Stimulated activated CD4-positive, alpha-beta T cell treated with anti-CD3 and anti-CD28 coated beads, Interleukin-15, amount 100 ng/mL, for 1 hour (primary cell): ENCODE measurements around the gene PITPNC1.
"Not testable (repeated sequence)": the region's sequence is repeated elsewhere in the genome, so short reads cannot be mapped to it uniquely, and the experiment has no call there.

Experiments used
- DNase-seq, 2 donors: peaks; one replicate each; pipeline ENCODE4 v3.0.0-alpha.2; 2020; ENCODE audit warnings: low read depth in 1 of 2, low spot score in 1 of 2

The PITPNC1 gene

DNA sequence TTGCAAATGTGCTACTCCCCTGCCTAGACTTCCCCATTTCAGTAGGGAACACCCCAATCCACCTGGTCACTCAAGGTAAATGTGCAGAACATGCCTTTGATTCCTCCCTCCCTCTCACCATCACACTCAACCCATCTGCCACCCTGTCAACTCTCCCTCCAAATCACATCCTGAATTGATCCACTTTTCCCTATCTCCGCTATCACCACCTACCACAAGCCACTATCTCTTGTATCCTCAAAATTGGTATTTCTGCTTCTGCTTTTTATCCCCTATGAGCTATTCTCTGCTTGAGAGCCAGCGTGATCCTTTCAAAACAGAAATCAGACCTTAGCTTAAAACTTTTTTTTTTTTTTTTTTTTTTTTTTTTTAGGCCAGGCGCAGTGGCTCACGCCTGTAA is 335.3 kb downstream of the PITPNC1 start:
- no peak for DNase-seq

DNA sequence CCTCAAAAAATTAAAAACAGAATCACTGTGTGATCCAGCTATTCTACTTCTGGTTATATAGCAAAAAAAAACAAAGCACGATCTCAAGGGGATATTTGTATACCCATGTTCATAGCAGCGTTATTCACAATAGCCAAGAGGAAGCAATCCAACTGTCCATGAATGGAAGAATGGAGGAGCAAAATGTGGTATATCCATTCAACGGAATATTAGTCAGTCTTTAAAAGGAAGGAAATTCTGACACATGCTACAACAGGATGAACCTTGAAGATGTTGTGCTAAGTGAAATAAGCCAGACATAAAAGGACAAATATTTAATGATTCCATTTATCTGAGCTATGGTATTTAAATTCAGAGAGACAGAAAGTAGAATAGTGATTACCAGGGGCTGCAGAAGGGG is 336.1 kb downstream of the PITPNC1 start:
- no peak for DNase-seq

DNA sequence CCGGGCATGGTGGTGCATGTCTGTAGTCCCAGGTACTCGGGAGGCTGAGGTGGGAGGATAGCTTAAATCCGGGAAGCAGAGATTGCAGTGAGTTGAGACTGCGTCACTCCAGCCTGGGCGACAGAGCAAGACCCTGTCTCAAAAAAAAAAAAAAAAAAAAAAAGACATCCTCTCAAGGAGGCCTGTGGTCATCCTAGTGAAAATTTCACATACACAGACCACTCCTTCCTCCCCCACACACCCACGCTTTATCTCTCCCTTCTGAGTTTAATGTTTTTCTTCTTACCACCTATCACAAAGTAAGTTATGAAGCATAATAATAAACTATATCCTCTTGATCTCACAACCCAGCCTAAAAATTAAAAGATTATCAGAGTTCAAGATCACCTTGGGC is 339.3 kb downstream of the PITPNC1 start:
- no peak for DNase-seq

DNA sequence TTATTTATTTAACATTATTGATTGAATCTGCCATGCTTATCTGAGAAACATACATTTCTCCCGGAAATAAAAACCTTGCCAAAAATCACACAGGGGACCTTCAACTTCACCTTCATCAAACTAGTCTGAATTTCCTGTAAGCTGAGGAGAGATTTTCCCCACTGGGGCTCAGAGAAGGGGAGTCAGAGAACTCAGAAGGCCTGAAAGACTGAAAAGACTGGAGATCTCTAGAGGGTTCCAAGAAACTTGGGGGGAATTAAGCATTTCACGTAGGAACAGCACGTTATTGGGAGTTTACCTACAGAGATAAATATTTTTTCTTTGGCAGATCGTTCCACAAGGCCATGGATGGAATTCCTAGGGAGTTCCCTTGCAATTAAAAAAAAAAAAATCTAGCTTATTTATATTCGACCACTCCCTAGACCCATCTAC is 340.1 kb downstream of the PITPNC1 start:
- no peak for DNase-seq

DNA sequence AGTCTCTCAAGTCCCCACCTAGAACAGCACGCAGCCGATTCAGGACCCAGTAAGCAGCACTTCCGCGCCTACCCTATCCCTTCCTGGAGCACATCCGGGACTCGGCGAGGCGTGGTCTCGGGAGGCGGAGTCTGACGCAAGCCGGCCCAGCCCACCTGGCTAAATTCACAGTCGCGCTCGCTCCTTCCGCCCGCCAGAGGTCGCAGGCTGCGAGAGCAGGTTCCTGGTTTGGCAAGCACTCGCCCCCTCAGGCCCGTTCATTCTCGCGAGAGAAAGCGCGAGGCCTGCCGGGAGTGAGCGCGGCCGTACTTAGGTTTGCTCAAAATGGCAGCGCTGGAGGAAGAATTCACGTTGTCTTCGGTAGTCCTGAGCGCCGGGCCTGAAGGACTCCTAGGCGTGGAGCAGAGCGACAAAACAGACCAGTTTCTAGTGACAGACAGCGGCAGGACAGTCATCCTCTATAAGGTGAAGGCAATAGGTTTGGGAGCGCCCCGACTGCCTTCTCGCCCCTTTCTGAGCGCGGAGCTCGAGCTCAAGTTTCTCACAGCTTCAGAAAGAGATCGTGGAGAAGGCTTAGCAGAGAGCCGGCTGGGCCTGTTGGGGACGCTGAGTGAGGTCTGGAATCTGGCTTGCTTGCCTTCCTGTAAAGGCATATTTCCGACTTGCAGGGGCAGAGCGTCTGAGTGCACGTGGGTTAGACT is 340.7 kb downstream of the PITPNC1 start, which contains the start of gene NOL11:
Gene NOL11, plus strand, starts transcription at position 313 of the 701 bp plus-strand sequence. Its CDS starts 12 bp downstream, at position 325.
- peak; percentile 98 to 99 for DNase-seq

DNA sequence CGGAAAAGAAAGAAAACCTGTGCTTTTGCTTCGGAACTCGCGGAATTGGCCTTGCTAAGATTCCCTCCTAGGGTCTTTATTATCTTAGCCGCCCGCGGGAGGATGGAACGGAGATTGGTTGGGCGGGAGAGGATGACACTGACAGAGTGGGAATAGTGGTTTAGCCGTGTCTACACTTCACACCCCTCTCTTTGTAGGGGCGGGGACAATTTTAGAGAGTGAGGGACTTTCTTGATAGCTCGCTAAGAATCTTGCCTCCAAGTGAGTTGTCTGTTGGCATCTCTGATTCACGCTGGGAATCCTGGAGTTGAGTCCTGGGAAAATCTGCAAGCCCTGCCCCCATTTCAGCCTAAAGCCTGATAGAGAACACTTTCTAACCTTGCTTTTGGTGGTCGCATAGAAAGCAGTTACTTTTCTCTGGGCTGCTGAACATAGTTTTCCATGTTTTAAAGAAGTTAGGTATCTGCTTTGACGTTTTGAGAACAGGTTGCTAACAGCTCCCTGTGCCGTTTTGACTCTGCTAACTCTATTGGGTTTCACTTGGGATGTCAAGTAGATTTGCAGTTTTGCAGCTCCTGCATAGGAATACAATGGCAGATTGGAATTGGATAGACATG is 341.4 kb downstream of the PITPNC1 start:
- DNase-seq = no peak

DNA sequence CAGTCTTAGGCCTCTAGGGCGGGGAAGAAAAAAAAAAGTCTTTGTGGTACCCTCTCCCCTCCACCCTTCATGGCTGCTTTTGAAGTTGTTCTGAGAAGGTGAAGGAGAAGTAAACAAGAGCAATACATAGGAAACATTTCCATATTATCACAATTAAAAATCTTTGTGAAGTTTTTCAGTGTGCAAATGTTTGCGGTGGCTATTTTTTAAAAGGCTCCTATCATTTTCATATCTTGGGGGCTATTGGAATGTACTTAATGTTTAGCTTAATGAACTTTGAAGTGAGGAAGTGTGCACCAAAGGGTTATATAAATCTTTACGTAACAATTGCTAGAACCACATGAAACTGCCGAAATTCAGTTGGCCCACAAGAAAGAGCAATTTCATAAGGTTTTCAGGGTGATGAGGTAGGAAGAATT is 348.3 kb downstream of the PITPNC1 start:
- DNase-seq = no peak

DNA sequence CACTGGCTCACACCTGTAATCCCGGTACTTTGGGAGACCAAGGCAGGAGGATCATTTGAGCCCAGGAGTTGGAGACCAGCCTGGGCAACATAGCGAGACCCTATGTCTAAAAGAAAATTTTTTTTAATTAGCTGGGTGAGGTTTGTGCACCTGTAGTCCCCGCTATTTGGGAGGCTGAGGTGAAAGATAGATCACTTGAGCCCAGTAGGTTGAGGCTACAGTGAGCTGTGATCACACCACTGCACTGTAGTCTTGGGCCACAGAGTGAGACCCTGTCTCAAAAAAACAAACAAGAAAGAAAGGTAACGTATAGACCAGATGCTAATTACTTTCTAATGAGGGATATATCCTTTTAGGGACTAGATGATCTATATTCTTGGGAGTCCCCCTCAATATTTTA is 348.7 kb downstream of the PITPNC1 start:
- no peak for DNase-seq

DNA sequence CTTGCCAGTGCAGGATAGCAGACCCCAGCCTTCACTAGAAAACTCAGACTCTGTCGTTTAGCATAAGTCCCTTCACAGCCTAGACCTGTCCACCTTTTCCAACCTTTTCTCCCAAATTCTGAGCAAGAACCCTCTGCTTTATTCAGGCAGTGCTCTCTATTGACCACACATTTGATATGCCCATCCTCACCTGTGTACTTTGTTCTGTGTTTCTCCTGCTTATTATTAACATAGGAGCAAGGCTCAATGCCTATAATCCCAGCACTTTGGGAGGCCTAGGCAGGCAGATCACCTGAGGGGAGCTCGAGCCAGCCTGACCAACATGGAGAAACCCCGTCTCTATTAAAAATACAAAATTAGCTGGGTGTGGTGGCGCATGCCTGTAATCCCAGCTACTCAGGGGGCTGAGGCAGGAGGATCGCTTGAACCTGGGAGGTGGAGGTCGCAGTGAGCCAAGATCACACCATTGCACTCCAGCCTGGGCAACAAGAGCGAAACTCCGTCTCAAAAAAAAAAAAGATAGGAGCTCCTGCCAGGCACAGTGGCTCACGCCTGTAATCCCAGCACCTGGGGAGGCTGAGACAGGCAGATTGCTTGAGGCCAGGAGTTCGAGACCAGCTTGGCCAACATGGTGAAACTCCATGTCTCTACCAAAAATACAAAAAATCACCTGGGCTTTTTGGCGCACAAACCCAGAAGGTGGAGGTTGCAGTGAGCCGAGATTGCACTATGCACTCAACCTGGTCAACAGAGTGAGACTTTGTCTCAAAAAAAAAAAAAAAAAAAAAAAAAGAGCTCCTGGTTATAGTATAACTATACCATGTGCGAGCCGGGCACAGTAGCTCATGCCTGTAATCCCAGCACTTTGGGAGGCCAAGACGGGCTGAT is 350.3 kb downstream of the PITPNC1 start:
- DNase-seq = not testable (repeated sequence)

DNA sequence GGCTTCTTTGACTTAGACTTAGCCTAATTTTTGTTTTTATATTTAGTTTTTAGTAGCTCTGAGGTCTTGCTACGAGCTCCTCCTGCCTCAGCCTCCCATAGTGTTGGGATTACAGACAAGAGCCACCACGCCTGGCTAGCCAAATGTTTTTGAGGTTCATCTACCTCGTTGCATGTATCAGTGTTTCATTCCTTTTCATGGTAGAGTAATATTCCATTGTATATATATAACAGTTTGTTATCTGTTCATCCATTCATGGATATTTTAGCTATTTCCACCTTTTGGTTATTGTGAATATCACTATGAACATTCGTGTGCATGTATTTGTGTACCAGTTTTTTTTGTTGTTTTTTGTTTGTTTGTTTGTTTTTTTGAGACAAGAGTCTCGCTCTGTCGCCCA is 352.8 kb downstream of the PITPNC1 start:
- no peak for DNase-seq

DNA sequence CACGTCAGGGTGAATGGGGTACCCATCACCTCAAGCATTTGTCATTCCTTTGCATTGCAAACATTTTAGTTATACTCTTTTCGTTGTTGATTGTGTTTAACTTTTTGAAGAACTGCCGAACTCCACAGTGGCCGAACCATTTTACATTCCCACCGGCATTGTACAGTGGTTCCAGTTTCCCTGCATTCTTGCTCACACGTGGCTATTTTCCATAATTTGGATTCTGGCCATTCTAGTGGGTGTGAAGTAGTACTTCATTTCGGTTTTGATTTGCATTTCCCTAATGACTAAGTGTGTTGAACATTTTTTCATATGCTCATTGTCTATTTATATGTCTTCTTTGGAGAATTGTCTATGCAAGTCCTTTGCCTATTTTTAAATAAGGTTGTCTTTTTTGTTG is 353.6 kb downstream of the PITPNC1 start:
- DNase-seq = no peak

DNA sequence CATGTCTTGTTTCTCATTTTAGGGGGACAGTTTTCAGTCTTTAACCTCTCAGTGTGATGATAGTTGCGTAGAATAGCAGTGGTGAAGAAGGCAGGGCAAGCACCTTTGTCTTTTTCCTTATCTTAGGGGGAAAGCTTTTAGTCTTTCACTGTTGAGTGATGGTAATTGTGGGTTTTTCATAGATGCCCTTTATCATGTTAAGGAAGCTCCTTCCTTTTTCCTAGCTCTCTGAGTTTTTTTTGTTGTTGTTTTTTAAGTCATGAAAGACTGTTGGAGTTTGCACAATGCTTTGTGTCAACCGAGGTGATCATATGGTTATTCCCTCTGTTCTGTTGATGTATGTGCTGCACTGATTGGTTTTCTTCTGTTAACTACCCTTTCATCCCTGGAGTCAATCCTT is 356.4 kb downstream of the PITPNC1 start:
- DNase-seq = no peak

DNA sequence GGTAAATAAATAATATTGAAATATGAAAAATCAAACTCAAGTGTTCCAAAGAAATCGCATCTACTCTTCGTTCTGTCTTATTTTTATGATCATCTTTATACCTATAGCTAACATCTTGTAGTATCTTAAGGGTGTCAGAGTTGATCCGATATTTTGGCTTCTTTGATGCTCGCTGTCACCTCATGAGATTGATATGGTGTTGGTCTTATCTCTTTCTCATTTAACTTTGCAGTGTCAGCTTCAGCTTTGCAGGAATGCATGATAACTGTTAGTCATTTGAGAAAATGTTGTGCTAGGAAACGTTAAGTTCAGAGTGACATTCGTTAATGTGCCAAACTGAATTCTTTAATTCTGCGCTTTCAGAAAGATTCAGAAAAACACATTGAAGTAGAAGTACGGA is 360.1 kb downstream of the PITPNC1 start:
- no peak for DNase-seq

DNA sequence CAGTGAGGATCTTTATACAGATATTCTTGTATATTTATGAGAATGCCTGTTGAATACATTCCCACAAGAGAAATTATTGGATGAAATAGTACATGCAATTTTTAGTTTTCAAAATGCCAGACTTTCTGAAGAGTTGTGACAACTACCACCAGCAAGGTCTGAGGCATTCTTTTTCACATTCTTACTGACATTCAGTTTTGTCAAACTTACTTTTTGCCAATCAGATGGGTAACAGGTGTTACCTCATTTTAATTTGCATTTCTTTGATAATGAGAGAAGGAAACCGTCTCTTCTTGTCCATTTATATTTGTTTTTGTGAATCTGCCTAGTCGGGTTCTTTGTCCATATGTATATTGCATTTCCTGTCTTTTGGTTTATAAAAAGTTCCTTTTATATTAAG is 364.9 kb downstream of the PITPNC1 start:
- no peak for DNase-seq
